GM18858 (cell line): ENCODE results near the gene ACAT2.
A peak's percentile ranks its signal among the peaks of the same experiment; 100 is the strongest.
"Not testable (repeated sequence)": the region's sequence is repeated elsewhere in the genome, so short reads cannot be mapped to it uniquely, and the experiment has no call there.

Experiments used
- ATAC-seq: cut with Tn5 transposase; IDR thresholded peaks from one replicate; pipeline ENCODE4 v1.9.1; 2021; ENCODE audit not compliant: unreplicated experiment

The ACAT2 gene

DNA sequence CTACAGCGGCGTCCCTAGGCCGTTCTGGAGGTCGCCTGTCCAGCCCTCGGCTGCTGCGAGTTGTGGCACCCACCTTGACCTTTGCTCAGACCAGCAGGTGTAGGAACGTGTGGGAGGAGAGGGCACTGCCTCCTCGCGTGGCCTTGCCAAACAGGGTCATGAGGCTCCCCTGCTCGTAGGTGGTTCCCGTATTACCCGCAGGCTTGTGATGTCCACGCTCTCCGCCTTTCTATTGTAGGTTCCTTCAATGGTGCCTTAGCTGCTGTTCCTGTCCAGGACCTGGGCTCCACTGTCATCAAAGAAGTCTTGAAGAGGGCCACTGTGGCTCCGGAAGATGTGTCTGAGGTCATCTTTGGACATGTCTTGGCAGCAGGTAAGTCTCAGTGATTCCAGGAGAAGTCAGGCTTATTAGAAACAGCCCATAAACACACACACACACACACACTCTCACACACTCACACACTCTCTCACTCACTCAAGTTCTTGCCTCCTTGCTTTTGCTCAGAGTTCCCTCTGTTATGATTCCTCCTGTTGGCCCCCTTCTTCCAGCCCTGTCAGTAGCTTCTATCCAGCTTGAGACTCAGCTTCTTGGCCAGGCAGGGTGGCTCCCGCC lies 942 bp downstream of the ACAT2 start:
- ATAC-seq = no peak

DNA sequence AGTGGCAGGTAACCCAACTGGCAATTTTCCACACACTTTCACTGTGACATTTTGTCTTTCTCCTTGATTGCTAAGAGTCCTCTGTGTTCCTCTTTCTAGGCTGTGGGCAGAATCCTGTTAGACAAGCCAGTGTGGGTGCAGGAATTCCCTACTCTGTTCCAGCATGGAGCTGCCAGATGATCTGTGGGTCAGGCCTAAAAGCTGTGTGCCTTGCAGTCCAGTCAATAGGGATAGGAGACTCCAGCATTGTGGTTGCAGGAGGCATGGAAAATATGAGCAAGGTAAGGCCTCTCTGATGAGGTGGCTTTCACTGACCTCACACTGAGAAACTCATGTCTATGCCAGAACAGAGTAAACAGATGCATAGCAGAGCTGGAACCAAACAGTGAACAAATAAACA lies 5.1 kb downstream of the ACAT2 start:
- ATAC-seq = no peak

GRCh38 chr6:159769470-159769869 lies 7.6 kb downstream of the ACAT2 start:
- ATAC-seq = no peak

DNA sequence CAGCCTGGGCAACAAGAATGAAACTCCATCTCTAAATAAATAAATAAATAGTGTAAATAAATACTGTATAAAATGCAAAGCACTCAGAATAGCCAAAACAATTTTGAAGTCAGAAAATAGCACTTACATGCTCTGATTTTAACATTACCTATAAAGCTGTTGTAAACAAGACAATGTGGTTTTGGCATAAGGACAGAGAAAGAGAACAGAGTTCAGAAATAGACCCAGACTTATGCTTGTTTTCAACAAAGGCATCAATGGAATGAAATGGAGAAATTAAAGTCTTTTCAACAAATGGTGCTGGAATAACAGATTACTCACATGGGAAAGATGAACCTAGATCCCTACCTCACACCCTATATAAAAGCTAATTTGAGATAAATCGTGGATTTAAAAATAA lies 10.4 kb downstream of the ACAT2 start:
- ATAC-seq = no peak

DNA sequence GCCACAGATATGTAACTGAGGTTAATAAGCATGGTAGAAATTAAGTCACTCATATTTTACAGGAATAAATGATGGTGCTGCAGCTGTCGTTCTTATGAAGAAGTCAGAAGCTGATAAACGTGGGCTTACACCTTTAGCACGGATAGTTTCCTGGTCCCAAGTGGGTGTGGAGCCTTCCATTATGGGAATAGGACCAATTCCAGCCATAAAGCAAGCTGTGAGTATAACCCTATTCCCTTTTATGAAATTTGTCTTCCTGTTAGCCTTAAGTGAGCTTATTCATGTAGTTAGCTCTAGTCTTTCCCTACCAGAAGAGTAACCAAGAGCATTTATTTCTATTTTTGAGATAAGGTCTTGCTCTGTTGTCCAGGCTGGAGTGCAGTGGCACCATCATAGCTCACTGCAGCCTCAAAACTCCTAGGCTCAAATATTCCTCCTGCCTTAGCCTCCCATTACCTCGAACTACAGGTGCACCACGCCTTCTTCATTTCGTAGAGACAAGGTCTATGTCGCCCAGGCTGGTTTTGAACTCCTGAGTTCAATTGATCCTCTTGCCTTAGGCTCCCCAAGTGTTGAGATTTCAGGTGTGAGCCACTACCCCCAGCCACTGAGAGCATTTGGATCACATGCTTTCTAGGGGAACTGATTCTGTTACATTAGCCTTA lies 15.5 kb downstream of the ACAT2 start:
- no peak for ATAC-seq

DNA sequence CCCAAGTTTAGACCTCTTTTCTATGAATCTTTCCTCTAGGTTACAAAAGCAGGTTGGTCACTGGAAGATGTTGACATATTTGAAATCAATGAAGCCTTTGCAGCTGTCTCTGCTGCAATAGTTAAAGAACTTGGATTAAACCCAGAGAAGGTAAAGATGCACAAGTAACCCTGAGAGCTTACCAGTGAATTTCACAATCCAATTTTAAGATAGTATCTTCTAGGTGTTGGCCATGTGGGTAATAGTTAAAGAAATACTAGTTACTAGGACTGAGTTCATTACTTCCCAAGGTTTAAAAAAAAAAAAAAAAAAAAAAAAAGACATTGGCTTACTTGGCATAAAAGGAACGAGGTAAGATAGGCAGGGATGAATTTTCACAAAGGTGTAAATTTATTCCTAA lies 16.3 kb downstream of the ACAT2 start:
- ATAC-seq = no peak

- ATAC-seq = no peak
These were observed 16.8 kb downstream of the ACAT2 start for GRCh38 chr6:159778542-159779103.

GRCh38 chr6:159788276-159788675 lies 26.4 kb downstream of the ACAT2 start:
- ATAC-seq = no peak

DNA sequence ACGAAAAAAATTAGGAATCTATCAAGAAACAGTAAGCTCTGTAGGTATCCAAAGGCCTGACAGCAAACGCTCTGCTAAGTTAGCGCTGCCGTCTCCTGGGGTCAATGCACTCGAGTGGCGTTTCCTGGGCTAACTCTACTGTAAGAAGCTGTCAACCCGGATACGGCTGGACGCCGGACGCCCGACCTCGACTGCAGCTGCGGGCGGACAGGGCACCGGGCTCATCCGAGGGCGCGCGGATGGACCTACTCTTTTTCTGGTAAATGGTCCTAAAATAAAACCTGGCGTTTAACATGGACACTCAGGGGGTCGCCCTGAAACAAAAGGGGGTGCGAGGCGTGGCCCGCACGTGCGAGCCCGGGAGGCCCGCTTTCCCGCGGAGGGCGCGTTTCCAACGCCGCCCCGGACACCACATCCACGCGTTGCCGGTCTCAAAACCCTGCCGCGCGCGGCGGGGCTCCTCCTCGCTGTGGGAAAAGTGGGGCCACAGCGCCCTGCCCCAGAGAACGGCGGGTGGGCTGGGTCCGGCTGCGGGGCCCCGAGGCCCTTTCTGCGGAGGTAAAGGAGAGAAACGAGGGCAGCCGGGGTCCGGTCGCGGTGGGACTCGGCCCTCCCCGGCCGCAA lies 27.0 kb downstream of the ACAT2 start:
- ATAC-seq = no peak

- ATAC-seq = peak; percentile 58
These were observed 27.7 kb downstream of the ACAT2 start, which contains the start of gene TCP1 for GRCh38 chr6:159789377-159790148. TSS of gene TCP1 (minus strand) at chr6:159789602. CDS start at chr6:159789468, 134 bp downstream.

DNA sequence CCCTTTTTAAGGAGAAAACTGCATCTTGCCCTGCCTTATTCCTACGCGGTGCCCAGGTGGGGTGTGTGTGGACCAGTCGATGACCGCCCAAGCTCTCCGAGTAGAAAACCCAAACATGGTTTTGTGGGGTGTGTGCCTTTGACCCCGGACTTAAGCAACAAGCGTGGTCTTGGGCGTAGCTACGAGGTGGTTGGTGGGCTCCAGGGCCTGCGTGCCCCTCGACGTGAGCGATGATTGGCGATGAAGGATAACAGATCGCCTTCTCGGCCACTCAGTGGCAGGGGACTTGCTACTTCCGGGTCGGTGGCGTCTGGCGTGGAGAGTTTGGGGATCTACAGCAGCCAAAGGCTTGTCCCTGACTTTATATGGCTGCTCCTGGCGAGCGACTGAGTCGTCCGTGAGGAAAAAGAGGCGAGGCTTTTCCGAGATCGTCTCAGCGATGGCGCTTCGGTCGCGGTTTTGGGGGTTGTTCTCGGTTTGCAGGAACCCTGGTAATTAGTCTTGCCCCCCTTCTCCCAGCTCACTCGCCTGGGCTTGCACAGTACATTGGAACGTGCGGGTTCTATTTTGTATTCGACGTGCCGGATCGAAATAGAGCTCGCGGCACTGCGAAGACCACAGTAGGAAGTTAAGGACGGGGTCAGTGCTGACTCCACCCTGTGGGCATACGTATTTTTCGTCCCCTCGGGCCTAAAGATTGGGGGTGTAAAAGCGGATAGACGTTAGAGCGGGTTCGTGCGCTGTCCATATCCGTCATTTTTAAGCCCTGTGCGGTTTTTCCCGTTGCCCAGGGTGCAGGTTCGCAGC lies 28.5 kb downstream of the ACAT2 start, which contains the start of gene MRPL18:
Gene MRPL18 (plus strand): TSS at position 319 of the 807 bp plus-strand sequence. CDS start 121 bp downstream, at position 440.
- ATAC-seq = peak; percentile 77

GRCh38 chr6:159790956-159791598 lies 29.2 kb downstream of the ACAT2 start:
- no peak for ATAC-seq

GRCh38 chr6:159794976-159795375 lies 33.1 kb downstream of the ACAT2 start:
- not testable (repeated sequence) for ATAC-seq

DNA sequence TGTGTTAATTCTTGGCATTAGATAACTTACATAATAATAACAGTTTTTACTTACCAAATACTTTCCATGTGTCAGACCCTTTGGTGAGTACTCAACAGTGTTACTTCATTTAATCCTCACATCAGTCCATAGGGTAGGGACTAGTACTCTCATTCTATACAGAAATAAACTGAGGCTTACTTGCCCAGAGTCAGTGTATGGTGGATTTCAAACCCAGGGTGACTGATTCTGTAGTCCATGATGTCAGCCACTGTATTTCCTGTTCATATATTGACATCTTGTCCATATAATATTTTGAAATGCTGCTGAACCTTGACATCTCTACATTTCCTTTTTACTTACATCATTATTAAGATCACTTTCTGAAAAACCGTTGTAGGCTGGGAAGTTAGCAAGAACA lies 35.7 kb downstream of the ACAT2 start:
- no peak for ATAC-seq

GRCh38 chr6:159800141-159800865 lies 38.5 kb downstream of the ACAT2 start, which contains the start of gene PNLDC1:
TSS of gene PNLDC1 (plus strand) at chr6:159800276. CDS start at chr6:159800308, 32 bp downstream.
- no peak for ATAC-seq

DNA sequence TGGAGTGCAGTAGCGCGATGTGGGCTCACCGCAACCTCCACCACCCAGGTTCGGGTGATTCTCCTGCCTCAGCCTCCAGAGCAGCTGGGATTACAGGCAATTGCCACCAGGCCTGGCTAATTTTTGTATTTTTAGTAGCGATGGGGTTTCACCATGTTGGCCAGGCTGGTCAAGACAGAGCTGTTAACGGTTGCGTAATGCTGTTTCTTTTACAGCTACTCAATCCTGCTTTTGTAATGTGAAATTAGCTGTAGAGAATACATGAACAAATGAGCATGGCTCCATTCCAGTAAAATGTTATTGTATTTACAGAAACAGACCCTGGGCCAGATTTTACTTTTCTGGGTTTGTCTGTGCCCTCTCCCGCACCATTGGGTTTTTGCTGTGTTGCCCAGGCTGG lies 40.1 kb downstream of the ACAT2 start:
- ATAC-seq = no peak

DNA sequence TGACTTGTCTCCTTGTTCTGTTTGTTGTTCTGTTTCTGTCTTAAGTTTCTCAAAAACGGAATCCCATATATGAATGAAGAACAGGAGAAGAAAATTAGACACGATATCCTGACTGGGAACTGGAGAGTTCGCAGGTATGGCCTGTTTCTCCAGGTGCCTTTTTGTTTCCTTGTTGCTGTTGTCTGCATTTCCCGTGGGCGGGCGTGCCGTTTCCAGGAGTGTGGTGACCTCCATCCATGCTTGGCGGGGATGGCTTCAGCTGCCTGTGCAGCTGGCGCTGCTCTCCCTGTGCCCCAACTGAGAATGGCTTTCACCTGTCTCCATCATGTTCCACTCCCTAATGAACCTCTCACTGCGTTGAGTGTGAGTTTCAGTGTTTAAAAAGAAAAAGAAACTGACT lies 42.7 kb downstream of the ACAT2 start:
- ATAC-seq = no peak

DNA sequence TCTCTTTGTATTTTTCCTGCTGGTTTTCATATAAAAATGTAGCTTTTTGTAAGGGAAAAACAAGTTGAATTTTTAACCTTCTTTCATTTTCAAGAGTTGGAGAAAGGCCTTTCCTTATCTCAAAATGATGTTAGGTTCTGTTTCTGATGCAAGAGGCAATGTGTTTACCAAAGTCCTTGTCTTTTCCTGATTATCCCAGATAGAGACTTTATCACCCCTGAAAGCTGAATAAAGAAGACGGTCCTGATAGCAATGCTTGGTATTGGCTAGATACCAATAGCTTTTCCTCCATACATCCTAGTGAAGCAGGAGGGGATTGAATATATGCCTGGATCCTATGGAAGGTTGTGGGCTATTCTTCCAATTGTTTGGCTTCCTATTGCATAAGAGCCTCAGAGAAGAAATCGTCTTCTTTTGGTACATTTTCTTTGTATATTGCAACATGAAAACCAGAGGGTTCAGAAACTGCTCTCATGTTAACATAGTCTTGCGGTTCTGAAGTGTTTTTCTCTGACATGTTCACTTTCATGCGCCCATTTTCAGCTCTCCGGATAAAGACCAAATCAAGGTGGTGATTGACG lies 43.7 kb downstream of the ACAT2 start:
- no peak for ATAC-seq

DNA sequence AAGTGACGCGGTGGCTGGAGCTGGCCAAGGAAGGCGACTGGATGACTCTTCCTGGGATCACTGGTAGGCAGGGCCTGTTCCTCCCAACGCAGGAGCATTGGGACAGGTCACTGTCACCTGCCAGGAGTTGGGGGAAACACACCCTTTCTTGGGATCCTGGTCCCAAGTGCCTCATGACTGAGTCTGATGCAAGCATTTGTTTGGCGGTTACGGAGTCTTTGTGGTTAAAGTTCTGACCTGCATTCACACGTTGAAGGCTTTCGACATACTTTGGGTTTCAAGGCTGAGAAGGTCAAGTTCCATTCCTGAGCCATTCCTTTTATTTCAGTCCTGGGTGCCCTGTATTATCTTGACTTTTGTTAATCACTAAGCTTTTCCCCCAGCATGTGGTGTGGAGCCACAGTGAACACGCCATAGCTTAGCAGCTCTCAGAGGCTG lies 44.2 kb downstream of the ACAT2 start:
- ATAC-seq = no peak
